ENCODE results near the gene SERP1. TPM values are rescaled to one million over a fixed set of nuclear protein-coding genes. Genes with fewer than 3 reads are reported as not detected.
"Not testable (repeated sequence)": the region's sequence is repeated elsewhere in the genome, so short reads cannot be mapped to it uniquely, and the experiment has no call there.

The SERP1 gene
- total RNA-seq, 1 donor from 2014 or later = 20.4 TPM

DNA sequence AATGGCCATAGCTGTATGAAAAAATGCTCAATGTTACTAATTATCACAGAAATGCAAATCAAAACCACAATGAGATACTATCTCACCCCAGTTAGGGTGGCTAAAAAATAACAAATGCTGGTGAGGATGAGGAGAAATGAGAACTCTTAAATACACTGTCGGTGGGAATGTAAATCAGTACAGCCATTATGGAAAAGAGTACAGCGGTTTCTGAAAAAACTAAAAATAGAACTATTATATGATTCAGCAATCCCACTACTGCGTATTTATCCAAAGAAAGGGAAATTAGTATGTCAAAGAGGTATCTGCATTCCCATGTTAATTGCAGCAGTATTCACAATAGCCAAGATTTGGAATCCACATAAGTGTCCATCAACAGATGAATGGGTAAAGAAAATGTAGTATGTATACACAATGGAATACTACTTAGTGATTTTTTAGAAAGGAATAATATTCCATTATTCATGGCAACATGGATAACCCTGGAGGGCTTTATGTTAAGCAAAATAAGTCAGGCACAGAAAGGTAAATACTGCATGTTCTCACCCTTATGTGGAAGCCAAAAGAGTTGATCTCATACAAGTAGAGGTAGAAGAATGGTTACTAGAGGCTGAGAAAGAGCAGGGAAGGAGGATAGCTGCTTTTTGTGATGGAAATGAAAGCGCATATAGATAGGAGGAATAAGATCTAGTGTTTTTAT is 35.0 kb downstream of the SERP1 start:
- H3K36me3 ChIP-seq = no peaks in the 10 kb centered on the region
- no peaks in the 10 kb centered on the region for H3K27me3 ChIP-seq (ENCODE audit: low read depth)
- H3K4me1 ChIP-seq = no peaks in the 10 kb centered on the region
- H3K9me3 ChIP-seq (replicated peaks) = peaks cover 6% of the 10 kb centered on the region
- intact Hi-C loops (cut with micrococcal nuclease) = no loop called here
- TF ChIP-seq, protein P1, sequence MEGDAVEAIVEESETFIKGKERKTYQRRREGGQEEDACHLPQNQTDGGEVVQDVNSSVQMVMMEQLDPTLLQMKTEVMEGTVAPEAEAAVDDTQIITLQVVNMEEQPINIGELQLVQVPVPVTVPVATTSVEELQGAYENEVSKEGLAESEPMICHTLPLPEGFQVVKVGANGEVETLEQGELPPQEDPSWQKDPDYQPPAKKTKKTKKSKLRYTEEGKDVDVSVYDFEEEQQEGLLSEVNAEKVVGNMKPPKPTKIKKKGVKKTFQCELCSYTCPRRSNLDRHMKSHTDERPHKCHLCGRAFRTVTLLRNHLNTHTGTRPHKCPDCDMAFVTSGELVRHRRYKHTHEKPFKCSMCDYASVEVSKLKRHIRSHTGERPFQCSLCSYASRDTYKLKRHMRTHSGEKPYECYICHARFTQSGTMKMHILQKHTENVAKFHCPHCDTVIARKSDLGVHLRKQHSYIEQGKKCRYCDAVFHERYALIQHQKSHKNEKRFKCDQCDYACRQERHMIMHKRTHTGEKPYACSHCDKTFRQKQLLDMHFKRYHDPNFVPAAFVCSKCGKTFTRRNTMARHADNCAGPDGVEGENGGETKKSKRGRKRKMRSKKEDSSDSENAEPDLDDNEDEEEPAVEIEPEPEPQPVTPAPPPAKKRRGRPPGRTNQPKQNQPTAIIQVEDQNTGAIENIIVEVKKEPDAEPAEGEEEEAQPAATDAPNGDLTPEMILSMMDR (IDR thresholded peaks at IDR 0.05; ENCODE audit: borderline replicate concordance) = no peak
- DNase-seq = no peak
- H3K27ac ChIP-seq (replicated peaks) = no peak overlapping the region
- no peak overlapping the region for H3K4me3 ChIP-seq

DNA sequence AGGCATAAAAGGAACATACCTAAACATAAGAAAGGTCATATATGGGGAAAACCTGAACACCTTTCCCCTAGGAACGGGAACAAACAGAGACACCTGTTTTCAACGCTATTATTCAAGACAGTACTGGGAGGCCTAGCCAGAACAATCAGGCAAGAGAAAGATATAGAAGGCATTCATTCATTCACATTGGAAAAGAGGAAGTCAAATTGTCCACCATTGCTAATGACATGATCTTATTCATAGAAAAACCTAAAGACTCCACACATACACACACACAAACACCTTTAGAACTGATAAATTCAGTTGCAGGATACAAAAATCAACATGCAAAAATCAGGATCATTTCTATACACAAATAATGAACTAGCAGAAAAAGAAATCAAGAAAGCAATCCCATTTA is 36.5 kb downstream of the SERP1 start:
- TF ChIP-seq, protein P1 (IDR thresholded peaks at IDR 0.05; ENCODE audit: borderline replicate concordance) = no peak
- H3K27ac ChIP-seq (replicated peaks) = no peak overlapping the region
- no peak for DNase-seq
- intact Hi-C loops (cut with micrococcal nuclease) = no loop called here
- H3K9me3 ChIP-seq (replicated peaks) = peaks cover 6% of the 10 kb centered on the region
- no peaks in the 10 kb centered on the region for H3K27me3 ChIP-seq (ENCODE audit: low read depth)
- no peak overlapping the region for H3K4me3 ChIP-seq
- no peaks in the 10 kb centered on the region for H3K36me3 ChIP-seq
- H3K4me1 ChIP-seq = no peaks in the 10 kb centered on the region

GRCh38 chr3:150508401-150508800 is 37.9 kb downstream of the SERP1 start:
- DNase-seq = no peak
- Histone ChIP-seq H3K9me3 (replicated peaks) (peaks cover 6% of the 10 kb centered on the region), H3K4me1 (no peaks in the 10 kb centered on the region), H3K4me3 (no peak overlapping the region), H3K27me3 (ENCODE audit: low read depth) (no peaks in the 10 kb centered on the region), H3K27ac (replicated peaks) (no peak overlapping the region), H3K36me3 (no peaks in the 10 kb centered on the region)
- TF ChIP-seq, protein P1 (IDR thresholded peaks at IDR 0.05; ENCODE audit: borderline replicate concordance) = no peak
- intact Hi-C loops (cut with micrococcal nuclease) = no loop called here

GRCh38 chr3:150504483-150504882 is 41.8 kb downstream of the SERP1 start:
- no peaks in the 10 kb centered on the region for H3K36me3 ChIP-seq
- TF ChIP-seq, protein P1 (IDR thresholded peaks at IDR 0.05; ENCODE audit: borderline replicate concordance) = no peak
- H3K4me3 ChIP-seq = no peak overlapping the region
- H3K27ac ChIP-seq (replicated peaks) = no peak overlapping the region
- intact Hi-C loops (cut with micrococcal nuclease) = no loop called here
- peaks cover 6% of the 10 kb centered on the region for H3K9me3 ChIP-seq (replicated peaks)
- no peaks in the 10 kb centered on the region for H3K27me3 ChIP-seq (ENCODE audit: low read depth)
- no peak for DNase-seq
- H3K4me1 ChIP-seq = no peaks in the 10 kb centered on the region

DNA sequence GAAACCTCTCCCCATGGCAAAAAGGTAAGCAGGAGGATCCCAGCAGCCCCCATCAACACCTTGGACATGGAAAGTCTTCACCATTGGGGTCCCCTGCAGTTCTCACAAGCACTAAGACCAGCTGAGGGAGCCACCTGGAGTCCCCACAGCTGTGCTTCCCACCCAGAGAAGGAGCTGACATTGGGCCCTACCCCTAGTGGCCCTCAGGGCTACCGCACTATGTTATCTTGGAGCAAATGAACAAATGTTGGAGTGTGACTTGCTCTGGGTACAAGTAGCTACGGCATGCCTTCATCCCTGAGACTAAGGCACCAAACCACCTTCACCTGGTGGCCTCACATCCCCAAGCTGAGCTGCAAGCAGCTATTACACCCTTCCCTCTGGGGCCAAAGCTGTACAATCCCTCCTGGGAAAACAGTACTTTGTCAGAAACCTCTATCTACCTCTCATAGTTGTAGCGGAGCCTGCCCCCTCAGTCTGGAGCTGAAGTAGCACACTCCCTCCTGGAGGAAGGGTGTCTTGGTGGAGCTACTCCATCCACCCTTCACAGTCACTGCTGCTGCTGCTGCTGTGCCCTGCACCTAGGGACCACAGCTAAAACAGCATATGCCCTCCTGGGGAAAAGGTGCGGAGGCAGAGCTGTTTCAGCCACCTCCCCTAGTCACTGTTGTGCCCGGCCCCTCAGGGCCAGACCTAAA is 42.7 kb downstream of the SERP1 start:
- TF ChIP-seq, protein P1 (IDR thresholded peaks at IDR 0.05; ENCODE audit: borderline replicate concordance) = no peak
- no peak for DNase-seq
- H3K4me3 ChIP-seq = no peak overlapping the region
- no peaks in the 10 kb centered on the region for H3K4me1 ChIP-seq
- peaks cover 6% of the 10 kb centered on the region for H3K9me3 ChIP-seq (replicated peaks)
- H3K27ac ChIP-seq (replicated peaks) = no peak overlapping the region
- no peaks in the 10 kb centered on the region for H3K27me3 ChIP-seq (ENCODE audit: low read depth)
- intact Hi-C loops (cut with micrococcal nuclease) = no loop called here
- H3K36me3 ChIP-seq = no peaks in the 10 kb centered on the region

DNA sequence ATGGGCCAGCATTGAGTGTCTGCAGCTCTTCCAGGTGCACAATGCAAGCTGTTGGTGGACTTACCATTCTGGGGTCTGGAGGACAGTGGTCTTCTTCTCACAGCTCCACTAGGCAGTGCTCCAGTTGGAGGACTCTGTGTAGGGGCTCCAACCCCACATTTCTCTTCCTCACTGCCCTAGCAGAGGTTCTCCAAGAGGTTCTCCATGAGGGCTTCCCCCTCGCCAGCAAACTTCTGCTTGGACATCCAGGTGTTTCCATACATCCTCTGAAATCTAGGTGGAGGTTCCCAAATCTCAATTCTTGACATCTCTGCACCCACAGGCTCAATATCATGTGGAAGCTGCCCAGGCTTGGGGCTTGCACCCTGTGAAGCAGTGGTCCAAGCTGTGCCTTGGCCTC is 45.3 kb downstream of the SERP1 start:
- H3K36me3 ChIP-seq; H3K27me3 ChIP-seq (ENCODE audit: low read depth); H3K27ac ChIP-seq (replicated peaks); intact Hi-C loops (cut with micrococcal nuclease); DNase-seq; H3K4me1 ChIP-seq; H3K4me3 ChIP-seq; H3K9me3 ChIP-seq (replicated peaks): not testable (repeated sequence)

Measured in left ventricle myocardium inferior (tissue), 1 donor.